Prostate gland (tissue), 2 donors: ENCODE data around the gene LRPPRC.

ENCODE experiments used
- CTCF ChIP-seq, 4 experiments: fragments of 200-600 bp in 2 of 4; fragments of 450-650 bp in 2 of 4; sonication (generic) in 2 of 4; IDR thresholded peaks; 1 replicate in 3 of 4; 2 replicates in 1 of 4; pipeline ENCODE4 v1.5.1; 2016 to 2019; ENCODE audit warnings: antibody characterized with exemption in 4 of 4, mild to moderate bottlenecking in 2 of 4, moderate library complexity in 2 of 4
- POLR2A ChIP-seq: fragments of 450-650 bp; IDR thresholded peaks from one replicate; pipeline ENCODE4 v1.6.1; 2016; ENCODE audit warnings: antibody characterized with exemption, mild to moderate bottlenecking
- POLR2AphosphoS5 ChIP-seq: sonication (generic); formaldehyde crosslinking; IDR thresholded peaks from one replicate; pipeline ENCODE4 v1.6.1; 2017; ENCODE audit warnings: antibody characterized with exemption

DNA sequence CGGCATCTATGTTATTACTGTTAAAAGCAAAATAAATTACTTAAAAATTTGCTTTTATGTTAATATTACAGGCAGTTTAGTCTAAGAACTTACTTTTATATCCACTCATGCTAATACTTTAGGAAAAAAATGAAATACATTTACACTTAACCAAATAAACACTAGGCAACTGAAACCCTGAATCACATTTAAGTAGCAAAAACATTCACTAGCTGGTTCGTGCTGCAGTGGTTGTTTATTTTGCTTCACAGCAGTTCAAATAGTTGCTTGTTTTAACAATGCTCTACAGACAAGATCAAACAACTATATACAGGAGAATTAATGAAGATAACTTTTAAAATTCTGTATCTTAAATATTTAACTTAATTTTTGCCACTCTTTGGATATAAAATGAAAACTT lies 96.2 kb downstream of the LRPPRC start:
- TF ChIP-seq CTCF (IDR thresholded peaks at IDR 0.05) (no peak), POLR2A (no peak), POLR2AphosphoS5 (no peak)
